Peyer's patch (tissue), 4 donors: ENCODE measurements around the gene PRPH.

Experiments
- CTCF ChIP-seq, 6 experiments: fragments of 450-650 bp in 4 of 6; fragments of 200-600 bp in 2 of 6; sonication (generic) in 1 of 6; IDR thresholded peaks; one replicate each; pipeline ENCODE4 v1.5.1; 2017 to 2019; ENCODE audit warnings: antibody characterized with exemption in 6 of 6, mild to moderate bottlenecking in 3 of 6, moderate library complexity in 1 of 6
- POLR2A ChIP-seq, 2 donors: fragments of 450-650 bp; IDR thresholded peaks; one replicate each; pipeline ENCODE4 v1.5.1; 2017; ENCODE audit warnings: antibody characterized with exemption in 2 of 2, mild to moderate bottlenecking in 2 of 2, moderate library complexity in 2 of 2

- TF ChIP-seq POLR2A (IDR thresholded peaks at IDR 0.05) (no peak), CTCF (IDR thresholded peaks at IDR 0.05) (peak in 5 of 6 experiments; percentile 18 to 86 (median 75))
These were observed 36.7 kb downstream of the PRPH start for GRCh38 chr12:49331380-49332222.
